H9 (cell line): ENCODE results near the gene ASTN2. TPM values are rescaled to one million over a fixed set of nuclear protein-coding genes. Genes with fewer than 3 reads are reported as not detected.
A peak's percentile ranks its signal among the peaks of the same experiment; 100 is the strongest.

Experiments
- DNase-seq: peaks from one replicate; pipeline ENCODE4 v3.0.0-alpha.2; 2017
- H2AFZ ChIP-seq: one replicate; pipeline ENCODE4 v1.6.1; 2013; ENCODE audit warnings: mild to moderate bottlenecking, low read length, control low read depth, moderate library complexity
- H2AK5ac ChIP-seq: 2 replicates; pipeline ENCODE4 v1.6.1; 2013; ENCODE audit warnings: low read length, control low read depth, mixed read lengths; ENCODE audit not compliant: insufficient read length
- H2BK120ac ChIP-seq: one replicate; pipeline ENCODE4 v1.6.1; 2013; ENCODE audit warnings: low read depth, mild to moderate bottlenecking, low read length, control low read depth, inconsistent platforms; ENCODE audit not compliant: poor library complexity, severe bottlenecking
- H2BK12ac ChIP-seq: 2 replicates; pipeline ENCODE4 v1.6.1; 2013; ENCODE audit warnings: low read length, control low read depth, mixed read lengths, low read depth; ENCODE audit not compliant: insufficient read length
- H2BK15ac ChIP-seq: 2 replicates; pipeline ENCODE4 v1.6.1; 2013; ENCODE audit warnings: low read depth, low read length, control low read depth
- H2BK20ac ChIP-seq: one replicate; pipeline ENCODE4 v1.6.1; 2013; ENCODE audit warnings: low read depth, mild to moderate bottlenecking, low read length, control low read depth, inconsistent platforms; ENCODE audit not compliant: poor library complexity, severe bottlenecking
- H2BK5ac ChIP-seq: 2 replicates; pipeline ENCODE4 v1.6.1; 2013; ENCODE audit warnings: low read length, control low read depth, mixed read lengths; ENCODE audit not compliant: insufficient read length
- H3K14ac ChIP-seq: 2 replicates; pipeline ENCODE4 v1.6.1; 2013; ENCODE audit warnings: low read length, control low read depth; ENCODE audit not compliant: insufficient read depth
- H3K18ac ChIP-seq: 2 replicates; pipeline ENCODE4 v1.6.1; 2013; ENCODE audit warnings: low read depth, mild to moderate bottlenecking, mixed read lengths, low read length, control low read depth; ENCODE audit not compliant: insufficient read length
- H3K23ac ChIP-seq: 2 replicates; pipeline ENCODE4 v1.6.1; 2013; ENCODE audit warnings: low read length, control low read depth, mixed read lengths, low read depth; ENCODE audit not compliant: insufficient read length
- H3K23me2 ChIP-seq: 2 replicates; pipeline ENCODE4 v1.6.1; 2013; ENCODE audit warnings: low read depth, mild to moderate bottlenecking, mixed read lengths, low read length, control low read depth; ENCODE audit not compliant: insufficient read length, poor library complexity, severe bottlenecking
- H3K27ac ChIP-seq: 2 replicates; pipeline ENCODE4 v1.5.1; 2013; ENCODE audit warnings: low read length, control low read depth, mixed read lengths, low read depth; ENCODE audit not compliant: insufficient read length
- H3K27me3 ChIP-seq: 2 replicates; pipeline ENCODE4 v1.6.1; 2013; ENCODE audit warnings: low read length, control low read depth, inconsistent platforms; ENCODE audit not compliant: insufficient read depth
- H3K4ac ChIP-seq: 2 replicates; pipeline ENCODE4 v1.6.1; 2013; ENCODE audit warnings: low read depth, mild to moderate bottlenecking, control low read depth, inconsistent platforms, low read length, moderate library complexity
- H3K4me1 ChIP-seq: 2 replicates; pipeline ENCODE4 v1.6.1; 2013; ENCODE audit warnings: low read length, control low read depth, inconsistent platforms; ENCODE audit not compliant: insufficient read depth
- H3K4me2 ChIP-seq: 2 replicates; pipeline ENCODE4 v1.6.1; 2013; ENCODE audit warnings: low read length, control low read depth, mixed read lengths; ENCODE audit not compliant: insufficient read length, insufficient read depth
- H3K56ac ChIP-seq: 2 replicates; pipeline ENCODE4 v1.6.1; 2013; ENCODE audit warnings: low read depth, mild to moderate bottlenecking, mixed read lengths, low read length, control low read depth; ENCODE audit not compliant: insufficient read length
- H3K79me1 ChIP-seq: 2 replicates; pipeline ENCODE4 v1.6.1; 2013; ENCODE audit warnings: low read depth, mild to moderate bottlenecking, moderate library complexity, low read length, control low read depth, inconsistent platforms; ENCODE audit not compliant: insufficient read depth, poor library complexity, severe bottlenecking
- H3K79me2 ChIP-seq: 2 replicates; pipeline ENCODE4 v1.6.1; 2013; ENCODE audit warnings: low read length, control low read depth, inconsistent platforms; ENCODE audit not compliant: insufficient read depth
- H3K9ac ChIP-seq: 2 replicates; pipeline ENCODE4 v1.6.1; 2013; ENCODE audit warnings: low read length, control low read depth, mixed read lengths; ENCODE audit not compliant: insufficient read length; ENCODE audit errors: extremely low read depth
- H3K9me3 ChIP-seq: one replicate; pipeline ENCODE4 v1.6.1; 2013; ENCODE audit warnings: low read depth, low read length, inconsistent platforms; ENCODE audit not compliant: control insufficient read depth
- H3T11ph ChIP-seq: one replicate; pipeline ENCODE4 v1.6.1; 2013; ENCODE audit warnings: mild to moderate bottlenecking, low read length, control low read depth, inconsistent platforms
- H4K20me1 ChIP-seq: one replicate; pipeline ENCODE4 v1.6.1; 2013; ENCODE audit not compliant: control insufficient read depth, insufficient read length, insufficient read depth
- H4K5ac ChIP-seq: 2 replicates; pipeline ENCODE4 v1.6.1; 2013; ENCODE audit warnings: low read depth, mild to moderate bottlenecking, mixed read lengths, low read length, control low read depth; ENCODE audit not compliant: insufficient read length
- H4K8ac ChIP-seq: replicated peaks from 2 replicates; pipeline ENCODE4 v1.6.1; 2013; ENCODE audit warnings: low read length, control low read depth, mixed read lengths, low read depth; ENCODE audit not compliant: insufficient read length
- H4K91ac ChIP-seq: 2 replicates; pipeline ENCODE4 v1.6.1; 2013; ENCODE audit warnings: low read depth, mild to moderate bottlenecking, moderate library complexity, mixed read lengths, low read length, control low read depth; ENCODE audit not compliant: insufficient read length
- H3K27ac Mint-ChIP-seq, 3 experiments: 2 replicates in 2 of 3; 3 replicates in 1 of 3; pipeline ENCODE4 v1.8.0; 2020 to 2021; ENCODE audit warnings: mixed read lengths in 3 of 3, mild to moderate bottlenecking in 1 of 3, moderate library complexity in 1 of 3
- H3K27me3 Mint-ChIP-seq: 2 replicates; pipeline ENCODE4 v1.8.0; 2021; ENCODE audit warnings: low read depth, mild to moderate bottlenecking, moderate library complexity, mixed read lengths
- H3K36me3 Mint-ChIP-seq, 3 experiments: 2 replicates in 2 of 3; 3 replicates in 1 of 3; pipeline ENCODE4 v1.8.0; 2020 to 2021; ENCODE audit warnings: low read depth in 3 of 3, mixed read lengths in 3 of 3; ENCODE audit not compliant: insufficient read depth in 1 of 3
- H3K4me1 Mint-ChIP-seq, 2 experiments: 2 replicates each; pipeline ENCODE4 v1.8.0; 2020; ENCODE audit warnings: mixed read lengths in 2 of 2
- H3K4me3 Mint-ChIP-seq, 2 experiments: 2 replicates in 1 of 2; 3 replicates in 1 of 2; pipeline ENCODE4 v1.8.0; 2020 to 2021; ENCODE audit warnings: mild to moderate bottlenecking in 2 of 2, mixed read lengths in 2 of 2, moderate library complexity in 1 of 2
- H3K9me3 Mint-ChIP-seq, 2 experiments: 2 replicates in 1 of 2; 3 replicates in 1 of 2; pipeline ENCODE4 v1.8.0; 2020; ENCODE audit warnings: mild to moderate bottlenecking in 2 of 2, mixed read lengths in 2 of 2, moderate library complexity in 1 of 2
- CTCF ChIP-seq: fragments of 200-600 bp; sonication (generic); conservative IDR thresholded peaks from 3 replicates; pipeline ENCODE4 v1.8.0; 2021; ENCODE audit warnings: antibody characterized with exemption, mild to moderate bottlenecking
- WGBS: extraction: QIAGEN DNeasy Blood & Tissue Kit; methylation state at CpG from one replicate; pipeline ENCODE4 v1.1.7; 2013; ENCODE audit warnings: missing lambda C conversion rate, low lambda C conversion rate, mixed read lengths; ENCODE audit not compliant: insufficient read length; ENCODE audit errors: extremely low coverage; 5-methylcytosine and 5-hydroxymethylcytosine counted together
- total RNA-seq: library from RNA; stranded (reverse); gene quantifications from 2 replicates; pipeline ENCODE4 v1.2.1, GENCODE V29; 2021

ASTN2 gene
- total RNA-seq, 1 experiment from 2014 or later = 9.7 TPM

DNA sequence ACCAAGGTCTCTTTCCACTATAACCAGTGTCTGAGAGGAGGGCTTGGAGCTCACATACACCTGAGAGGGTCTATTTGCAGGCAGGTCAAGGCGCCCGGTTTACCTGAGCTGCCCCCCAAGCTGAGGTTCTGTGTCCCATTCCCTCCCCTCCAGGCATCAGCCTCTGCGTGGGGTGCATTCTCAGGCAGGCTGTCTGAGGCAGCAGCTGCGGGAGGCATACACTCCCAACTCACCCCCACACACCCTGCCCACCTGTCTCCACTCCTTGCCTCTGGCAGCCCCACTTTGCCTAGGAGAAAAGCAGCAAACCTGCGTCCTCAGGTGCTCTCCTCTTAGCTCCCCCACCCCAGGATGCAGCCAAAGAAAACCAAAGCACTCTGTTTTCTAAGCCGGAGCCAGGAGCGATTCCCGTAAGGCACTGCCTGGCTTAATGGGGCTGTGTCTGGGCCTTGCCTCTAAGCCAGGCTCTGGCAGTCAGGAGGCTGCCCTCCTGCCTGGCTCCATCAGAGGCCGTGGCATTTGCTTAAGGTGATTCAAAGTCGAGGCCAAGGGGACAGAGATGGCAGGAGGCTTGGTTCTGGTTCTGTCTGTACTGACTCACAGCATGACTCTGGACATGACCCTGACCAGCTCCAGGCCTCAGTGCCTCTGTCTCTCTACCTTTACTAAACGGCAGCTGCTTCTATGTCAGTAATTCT lies 867.0 kb downstream of the ASTN2 start:
- H3K18ac ChIP-seq = no peak overlapping the region
- no peak overlapping the region for H2BK120ac ChIP-seq
- no peak overlapping the region for H3T11ph ChIP-seq
- no peak overlapping the region for H3K27ac ChIP-seq
- no peak overlapping the region for H4K91ac ChIP-seq
- no peaks in the 10 kb centered on the region for H3K79me1 ChIP-seq
- H2BK5ac ChIP-seq = no peak overlapping the region
- TF ChIP-seq CTCF = no peak
- H4K5ac ChIP-seq = no peak overlapping the region
- 0 out of 2 replicates have a peak, but pooled peaks cover 3% of the 10 kb centered on the region for H3K79me2 ChIP-seq
- H3K56ac ChIP-seq = no peak overlapping the region
- H3K4me2 ChIP-seq = no peak overlapping the region
- H3K27ac Mint-ChIP-seq = peak overlapping the region in 1 of 3 experiments; percentile 86; a peak in 1 of 7 replicates
- H2BK20ac ChIP-seq = no peak overlapping the region
- no peaks in the 10 kb centered on the region for H3K27me3 ChIP-seq
- no peaks in the 10 kb centered on the region for H4K20me1 ChIP-seq
- no peak for DNase-seq
- peaks cover 2% of the 10 kb centered on the region; the same call in 1 of the 2 replicates for H3K4me1 ChIP-seq
- H3K14ac ChIP-seq = peak overlapping the region; percentile 72
- no CpG with 5 or more reads among the region's 11 CpGs for WGBS
- peaks cover 7 to 11% of the 10 kb centered on the region in 2 experiments for H3K4me1 Mint-ChIP-seq
- H3K4me3 Mint-ChIP-seq = no peak overlapping the region
- no peak overlapping the region for H2AFZ ChIP-seq
- H3K4ac ChIP-seq = no peak overlapping the region
- H2BK12ac ChIP-seq = no peak overlapping the region
- no peaks in the 10 kb centered on the region for H3K23me2 ChIP-seq
- H3K23ac ChIP-seq = no peak overlapping the region
- H3K36me3 Mint-ChIP-seq = no peaks in the 10 kb centered on the region
- H3K9ac ChIP-seq = no peak overlapping the region
- H3K27me3 Mint-ChIP-seq = no peaks in the 10 kb centered on the region
- no peak overlapping the region for H2AK5ac ChIP-seq
- no peaks in the 10 kb centered on the region for H3K9me3 Mint-ChIP-seq
- no peaks in the 10 kb centered on the region for H3K9me3 ChIP-seq
- H2BK15ac ChIP-seq = no peak overlapping the region
- no peak overlapping the region for H4K8ac ChIP-seq
